Liver (tissue), 9 donors: ENCODE data around the gene OSBPL9. TPM values are rescaled to one million over a fixed set of nuclear protein-coding genes. Genes with fewer than 3 reads are reported as not detected.

Experiments
- DNase-seq: peaks from one replicate; pipeline ENCODE4 v3.0.0-alpha.2; 2017; ENCODE audit warnings: low spot score
- H3K27ac ChIP-seq, 2 donors: one replicate each; pipeline ENCODE4 v1.7.0; 2013; ENCODE audit warnings: inconsistent platforms in 2 of 2, low read length in 2 of 2, control low read depth in 1 of 2, low read depth in 1 of 2, mild to moderate bottlenecking in 1 of 2
- H3K27me3 ChIP-seq, 4 donors: one replicate each; pipeline versions ENCODE4 v1.6.1 to v1.7.0; 2013; ENCODE audit warnings: low read length in 3 of 4, inconsistent platforms in 1 of 4, mild to moderate bottlenecking in 1 of 4, moderate library complexity in 1 of 4; ENCODE audit not compliant: control insufficient read depth in 4 of 4, insufficient read depth in 4 of 4
- H3K36me3 ChIP-seq, 4 donors: one replicate each; pipeline versions ENCODE4 v1.6.1 to v1.7.0; 2013; ENCODE audit warnings: low read length in 3 of 4, mild to moderate bottlenecking in 3 of 4, low read depth in 1 of 4, moderate library complexity in 1 of 4; ENCODE audit not compliant: control insufficient read depth in 4 of 4, insufficient read depth in 3 of 4
- H3K4me1 ChIP-seq, 4 donors: one replicate each; pipeline versions ENCODE4 v1.6.1 to v1.7.0; 2013; ENCODE audit warnings: low read length in 3 of 4, mild to moderate bottlenecking in 3 of 4, moderate library complexity in 1 of 4; ENCODE audit not compliant: control insufficient read depth in 4 of 4, insufficient read depth in 4 of 4
- H3K4me3 ChIP-seq, 3 donors: one replicate each; pipeline versions ENCODE4 v1.6.1 to v1.7.0; 2013; ENCODE audit warnings: low read length in 3 of 3, control low read depth in 1 of 3, low read depth in 1 of 3, mild to moderate bottlenecking in 1 of 3
- H3K9ac ChIP-seq, 2 donors: one replicate each; pipeline ENCODE4 v1.7.0; 2013; ENCODE audit warnings: low read length in 2 of 2, mild to moderate bottlenecking in 2 of 2, moderate library complexity in 2 of 2, control low read depth in 1 of 2, low read depth in 1 of 2
- H3K9me3 ChIP-seq, 4 donors: one replicate each; pipeline versions ENCODE4 v1.6.1 to v1.7.0; 2013; ENCODE audit warnings: low read length in 3 of 4; ENCODE audit not compliant: control insufficient read depth in 4 of 4
- EGR1 ChIP-seq, 2 donors: IDR thresholded peaks; 2 replicates each; pipeline ENCODE4 v1.6.1; 2016 to 2018; ENCODE audit warnings: antibody characterized with exemption in 2 of 2, low read depth in 2 of 2
- FOXA1 ChIP-seq: IDR thresholded peaks from 2 replicates; pipeline ENCODE4 v1.6.1; 2016; ENCODE audit warnings: antibody characterized with exemption
- FOXA2 ChIP-seq: IDR thresholded peaks from 2 replicates; pipeline ENCODE4 v1.6.1; 2016; ENCODE audit warnings: antibody characterized with exemption
- GABPA ChIP-seq, 2 donors: IDR thresholded peaks in 1 of 2; conservative IDR thresholded peaks in 1 of 2; 2 replicates each; pipeline ENCODE4 v1.6.1; 2016; ENCODE audit warnings: antibody characterized with exemption in 2 of 2, mild to moderate bottlenecking in 1 of 2, moderate library complexity in 1 of 2
- HNF4A ChIP-seq, 2 donors: conservative IDR thresholded peaks; 2 replicates each; pipeline ENCODE4 v1.6.1; 2016; ENCODE audit warnings: antibody characterized with exemption in 2 of 2, mild to moderate bottlenecking in 2 of 2
- JUND ChIP-seq, 2 donors: IDR thresholded peaks; 2 replicates each; pipeline ENCODE4 v1.6.1; 2016; ENCODE audit warnings: antibody characterized with exemption in 2 of 2
- NR2F2 ChIP-seq: IDR thresholded peaks from 2 replicates; pipeline ENCODE4 v1.6.1; 2016; ENCODE audit warnings: antibody characterized with exemption
- RAD21 ChIP-seq, 2 donors: IDR thresholded peaks; 2 replicates each; pipeline ENCODE4 v1.6.1; 2016; ENCODE audit warnings: antibody characterized with exemption in 2 of 2, mild to moderate bottlenecking in 2 of 2
- RXRA ChIP-seq, 2 donors: IDR thresholded peaks; 2 replicates each; pipeline ENCODE4 v1.6.1; 2017 to 2018; ENCODE audit warnings: antibody characterized with exemption in 2 of 2, mild to moderate bottlenecking in 1 of 2
- SP1 ChIP-seq: IDR thresholded peaks from 2 replicates; pipeline ENCODE4 v1.6.1; 2018; ENCODE audit warnings: antibody characterized with exemption, mild to moderate bottlenecking
- TAF1 ChIP-seq: conservative IDR thresholded peaks from 2 replicates; pipeline ENCODE4 v1.6.1; 2016; ENCODE audit warnings: antibody characterized with exemption, mild to moderate bottlenecking
- YY1 ChIP-seq: IDR thresholded peaks from 2 replicates; pipeline ENCODE4 v1.6.1; 2016; ENCODE audit warnings: antibody characterized with exemption, mild to moderate bottlenecking
- ZBTB33 ChIP-seq: IDR thresholded peaks from 2 replicates; pipeline ENCODE4 v1.6.1; 2016; ENCODE audit warnings: antibody characterized with exemption
- WGBS: extraction: QIAGEN DNeasy Blood & Tissue Kit; methylation state at CpG from one replicate; pipeline ENCODE4 v1.1.7; 2013; 5-methylcytosine and 5-hydroxymethylcytosine counted together
- polyA plus RNA-seq, 2 donors: library from polyadenylated mRNA; stranded (reverse) in 1 of 2; unstranded in 1 of 2; fragments of 200-250 nt in 1 of 2; fragments of >200 nt in 1 of 2; fragmentation: Nextera tagmentation in 1 of 2; extraction: Ambion mirVana in 1 of 2; gene quantifications; one replicate each; pipeline versions ENCODE4 v1.2.1 to v1.2.3, GENCODE V29; 2013 to 2015
- total RNA-seq, 2 donors: library from RNA; depleted of rRNA; stranded (reverse); fragments of >200 nt; gene quantifications; one replicate each; pipeline ENCODE4 v1.2.3, GENCODE V29; 2014
- TF ChIP-seq, protein P1 (sequence below): IDR thresholded peaks from 2 replicates; pipeline ENCODE4 v1.6.1; 2016; ENCODE audit warnings: antibody characterized with exemption, mild to moderate bottlenecking
- TF ChIP-seq, protein P2 (sequence below): IDR thresholded peaks from 2 replicates; pipeline ENCODE4 v1.6.1; 2016; ENCODE audit warnings: antibody characterized with exemption
- TF ChIP-seq, protein P3 (sequence below): fragments of 150-350 bp; IDR thresholded peaks from 2 replicates; pipeline ENCODE4 v1.5.1; 2017; ENCODE audit warnings: improper control_type of control experiment, low read depth, low read length; ENCODE audit not compliant: missing input control
- TF ChIP-seq, protein P4 (sequence below): IDR thresholded peaks from 2 replicates; pipeline ENCODE4 v1.6.1; 2016; ENCODE audit warnings: antibody characterized with exemption
- donor health status: healthy.
- donor health status: healthy.
- donor health status: healthy.
- donor health status: healthy.
- donor health status: healthy.

Gene OSBPL9
- total and polyA plus RNA-seq, 4 donors, result 52.1 to 129 (median 60.4) TPM

DNA sequence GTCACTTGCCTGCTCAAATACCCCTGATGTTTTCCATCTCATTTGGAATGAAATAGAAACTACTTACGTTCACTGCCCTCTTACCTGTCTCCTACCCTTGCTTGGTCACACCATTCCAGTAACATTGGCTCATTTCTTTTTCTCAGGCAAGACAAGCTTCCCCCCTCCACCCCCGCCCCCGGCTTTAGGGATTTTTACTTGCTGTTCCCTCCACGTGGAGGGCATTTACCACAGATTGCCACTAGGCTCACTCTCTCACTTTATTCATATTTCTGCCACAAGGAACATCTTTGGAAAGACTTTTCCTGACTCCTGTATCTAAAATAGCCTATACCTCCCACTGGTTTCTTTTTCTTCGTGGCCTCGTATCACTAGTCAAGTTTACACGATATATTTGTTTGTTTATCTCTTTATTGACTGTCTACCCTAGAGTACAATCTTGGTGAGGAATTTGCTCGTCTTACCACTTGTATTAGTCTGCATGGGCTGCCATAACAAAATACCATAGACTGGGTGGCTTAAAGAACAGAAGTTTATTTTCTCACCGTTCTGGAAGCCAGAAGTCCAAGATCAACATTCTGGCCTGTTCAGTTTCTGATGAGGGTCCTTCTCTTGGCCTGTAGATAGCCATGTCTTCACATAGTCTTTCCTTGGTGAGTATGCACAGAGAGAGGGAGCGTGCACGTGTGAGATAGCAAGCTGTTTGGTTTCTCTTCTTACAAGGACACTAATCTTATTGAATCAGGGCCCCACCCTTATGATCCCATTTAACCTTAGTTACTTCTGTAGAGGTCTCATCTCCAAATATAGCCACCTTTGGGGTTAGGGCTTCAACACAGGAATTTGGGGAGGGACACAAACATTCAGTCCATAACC is 135.4 kb downstream of the OSBPL9 start:
- Histone ChIP-seq H3K27me3 (no peaks in the 10 kb centered on the region), H3K9me3 (no peaks in the 10 kb centered on the region), H3K27ac (no peak overlapping the region), H3K36me3 (peaks cover 4 to 28% (median 24%) of the 10 kb centered on the region in 4 donors), H3K4me3 (no peak overlapping the region), H3K4me1 (no peaks in the 10 kb centered on the region), H3K9ac (no peak overlapping the region)
- DNase-seq, result no peak
- TF ChIP-seq SP1 (no peak), RAD21 (IDR thresholded peaks at IDR 0.05) (no peak), GABPA (IDR thresholded peaks at IDR 0.05 in 1 of 2, conservative IDR thresholded peaks at IDR 0.05 in 1 of 2) (no peak), HNF4A (conservative IDR thresholded peaks at IDR 0.05) (no peak), YY1 (no peak), TAF1 (no peak), FOXA2 (no peak), RXRA (IDR thresholded peaks at IDR 0.05) (no peak)
- TF ChIP-seq, protein P1, sequence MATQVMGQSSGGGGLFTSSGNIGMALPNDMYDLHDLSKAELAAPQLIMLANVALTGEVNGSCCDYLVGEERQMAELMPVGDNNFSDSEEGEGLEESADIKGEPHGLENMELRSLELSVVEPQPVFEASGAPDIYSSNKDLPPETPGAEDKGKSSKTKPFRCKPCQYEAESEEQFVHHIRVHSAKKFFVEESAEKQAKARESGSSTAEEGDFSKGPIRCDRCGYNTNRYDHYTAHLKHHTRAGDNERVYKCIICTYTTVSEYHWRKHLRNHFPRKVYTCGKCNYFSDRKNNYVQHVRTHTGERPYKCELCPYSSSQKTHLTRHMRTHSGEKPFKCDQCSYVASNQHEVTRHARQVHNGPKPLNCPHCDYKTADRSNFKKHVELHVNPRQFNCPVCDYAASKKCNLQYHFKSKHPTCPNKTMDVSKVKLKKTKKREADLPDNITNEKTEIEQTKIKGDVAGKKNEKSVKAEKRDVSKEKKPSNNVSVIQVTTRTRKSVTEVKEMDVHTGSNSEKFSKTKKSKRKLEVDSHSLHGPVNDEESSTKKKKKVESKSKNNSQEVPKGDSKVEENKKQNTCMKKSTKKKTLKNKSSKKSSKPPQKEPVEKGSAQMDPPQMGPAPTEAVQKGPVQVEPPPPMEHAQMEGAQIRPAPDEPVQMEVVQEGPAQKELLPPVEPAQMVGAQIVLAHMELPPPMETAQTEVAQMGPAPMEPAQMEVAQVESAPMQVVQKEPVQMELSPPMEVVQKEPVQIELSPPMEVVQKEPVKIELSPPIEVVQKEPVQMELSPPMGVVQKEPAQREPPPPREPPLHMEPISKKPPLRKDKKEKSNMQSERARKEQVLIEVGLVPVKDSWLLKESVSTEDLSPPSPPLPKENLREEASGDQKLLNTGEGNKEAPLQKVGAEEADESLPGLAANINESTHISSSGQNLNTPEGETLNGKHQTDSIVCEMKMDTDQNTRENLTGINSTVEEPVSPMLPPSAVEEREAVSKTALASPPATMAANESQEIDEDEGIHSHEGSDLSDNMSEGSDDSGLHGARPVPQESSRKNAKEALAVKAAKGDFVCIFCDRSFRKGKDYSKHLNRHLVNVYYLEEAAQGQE, result no peak
- TF ChIP-seq, protein P2, sequence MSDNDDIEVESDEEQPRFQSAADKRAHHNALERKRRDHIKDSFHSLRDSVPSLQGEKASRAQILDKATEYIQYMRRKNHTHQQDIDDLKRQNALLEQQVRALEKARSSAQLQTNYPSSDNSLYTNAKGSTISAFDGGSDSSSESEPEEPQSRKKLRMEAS, result no peak
- TF ChIP-seq, protein P3, sequence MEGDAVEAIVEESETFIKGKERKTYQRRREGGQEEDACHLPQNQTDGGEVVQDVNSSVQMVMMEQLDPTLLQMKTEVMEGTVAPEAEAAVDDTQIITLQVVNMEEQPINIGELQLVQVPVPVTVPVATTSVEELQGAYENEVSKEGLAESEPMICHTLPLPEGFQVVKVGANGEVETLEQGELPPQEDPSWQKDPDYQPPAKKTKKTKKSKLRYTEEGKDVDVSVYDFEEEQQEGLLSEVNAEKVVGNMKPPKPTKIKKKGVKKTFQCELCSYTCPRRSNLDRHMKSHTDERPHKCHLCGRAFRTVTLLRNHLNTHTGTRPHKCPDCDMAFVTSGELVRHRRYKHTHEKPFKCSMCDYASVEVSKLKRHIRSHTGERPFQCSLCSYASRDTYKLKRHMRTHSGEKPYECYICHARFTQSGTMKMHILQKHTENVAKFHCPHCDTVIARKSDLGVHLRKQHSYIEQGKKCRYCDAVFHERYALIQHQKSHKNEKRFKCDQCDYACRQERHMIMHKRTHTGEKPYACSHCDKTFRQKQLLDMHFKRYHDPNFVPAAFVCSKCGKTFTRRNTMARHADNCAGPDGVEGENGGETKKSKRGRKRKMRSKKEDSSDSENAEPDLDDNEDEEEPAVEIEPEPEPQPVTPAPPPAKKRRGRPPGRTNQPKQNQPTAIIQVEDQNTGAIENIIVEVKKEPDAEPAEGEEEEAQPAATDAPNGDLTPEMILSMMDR, result no peak
- 98% methylated on average over 11 of the region's 11 CpGs for WGBS

- Histone ChIP-seq H3K9ac (no peak overlapping the region), H3K36me3 (peaks cover 4 to 26% (median 24%) of the 10 kb centered on the region in 4 donors)
- no peak for DNase-seq
Measured at GRCh38 chr1:51753969-51754368, 137.1 kb downstream of the OSBPL9 start.

More at GRCh38 chr1:51753969-51754368, 137.1 kb downstream of the OSBPL9 start:
- TF ChIP-seq GABPA (IDR thresholded peaks at IDR 0.05 in 1 of 2, conservative IDR thresholded peaks at IDR 0.05 in 1 of 2), result no peak
- TF ChIP-seq SP1, result no peak
- no peak for TF ChIP-seq HNF4A (conservative IDR thresholded peaks at IDR 0.05)
- TF ChIP-seq ZBTB33, result no peak
- TF ChIP-seq FOXA1, result no peak
- no peak for TF ChIP-seq JUND (IDR thresholded peaks at IDR 0.05)
- TF ChIP-seq, protein P2, result no peak
- TF ChIP-seq RAD21 (IDR thresholded peaks at IDR 0.05), result no peak
- TF ChIP-seq TAF1, result no peak
- no peak for TF ChIP-seq NR2F2
- TF ChIP-seq EGR1 (IDR thresholded peaks at IDR 0.05; ENCODE audit: low read depth in 2 of 2), result no peak
- no peak for TF ChIP-seq YY1
- TF ChIP-seq, protein P4, sequence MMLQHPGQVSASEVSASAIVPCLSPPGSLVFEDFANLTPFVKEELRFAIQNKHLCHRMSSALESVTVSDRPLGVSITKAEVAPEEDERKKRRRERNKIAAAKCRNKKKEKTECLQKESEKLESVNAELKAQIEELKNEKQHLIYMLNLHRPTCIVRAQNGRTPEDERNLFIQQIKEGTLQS, result no peak
- Histone ChIP-seq H3K27me3 (no peaks in the 10 kb centered on the region), H3K4me1 (no peaks in the 10 kb centered on the region), H3K9me3 (no peaks in the 10 kb centered on the region), H3K27ac (no peak overlapping the region), H3K4me3 (no peak overlapping the region)
